HepG2 (cell line): Measurements from ENCODE around the gene ABHD2. TPM values are rescaled to one million over a fixed set of nuclear protein-coding genes. Genes with fewer than 3 reads are reported as not detected.

Experiments
- CHCHD3 ChIP-seq: sonication (generic); formaldehyde crosslinking; IDR thresholded peaks from 2 replicates; pipeline ENCODE4 v1.8.0; 2022; ENCODE audit warnings: mild to moderate bottlenecking, missing genetic modification reagents, moderate library complexity
- FOXO1 ChIP-seq: sonication (generic); formaldehyde crosslinking; IDR thresholded peaks from 2 replicates; pipeline ENCODE4 v1.4.0; 2020; ENCODE audit warnings: missing genetic modification reagents
- GZF1 ChIP-seq: sonication (generic); formaldehyde crosslinking; IDR thresholded peaks from 2 replicates; pipeline ENCODE4 v1.5.1; 2020; ENCODE audit warnings: mild to moderate bottlenecking, missing genetic modification reagents
- HHEX ChIP-seq: IDR thresholded peaks from 2 replicates; pipeline ENCODE4 v1.6.1; 2016; ENCODE audit warnings: control low read depth
- HOXA9 ChIP-seq: sonication (generic); formaldehyde crosslinking; IDR thresholded peaks from 2 replicates; pipeline ENCODE4 v1.8.1; 2022; ENCODE audit warnings: missing genetic modification reagents, mild to moderate bottlenecking, moderate library complexity, borderline replicate concordance
- JUN ChIP-seq: sonication (generic); formaldehyde crosslinking; IDR thresholded peaks from 2 replicates; pipeline ENCODE4 v1.4.0; 2020; ENCODE audit warnings: mild to moderate bottlenecking, missing genetic modification reagents
- KDM2A ChIP-seq: sonication (generic); formaldehyde crosslinking; IDR thresholded peaks from 2 replicates; pipeline ENCODE4 v1.4.0; 2020; ENCODE audit warnings: low read depth, missing genetic modification reagents, borderline replicate concordance
- MAFG ChIP-seq: sonication (generic); formaldehyde crosslinking; IDR thresholded peaks from 2 replicates; pipeline ENCODE4 v1.5.1; 2020; ENCODE audit warnings: mild to moderate bottlenecking, missing genetic modification reagents
- NFATC3 ChIP-seq: sonication (generic); formaldehyde crosslinking; IDR thresholded peaks from 2 replicates; pipeline ENCODE4 v1.5.1; 2020; ENCODE audit warnings: mild to moderate bottlenecking, missing genetic modification reagents
- NFIC ChIP-seq: IDR thresholded peaks from 2 replicates; pipeline ENCODE4 v1.6.1; 2012; ENCODE audit warnings: mild to moderate bottlenecking, low read length, inconsistent platforms
- NR2F6 ChIP-seq, 2 experiments: IDR thresholded peaks; 2 replicates each; pipeline ENCODE4 v1.6.1; 2016; ENCODE audit warnings: antibody characterized with exemption in 1 of 2, mild to moderate bottlenecking in 1 of 2
- POGZ ChIP-seq: sonication (generic); formaldehyde crosslinking; IDR thresholded peaks from 2 replicates; pipeline ENCODE4 v1.4.0; 2020; ENCODE audit warnings: mild to moderate bottlenecking, missing genetic modification reagents
- PRDM15 ChIP-seq: sonication (generic); formaldehyde crosslinking; IDR thresholded peaks from 2 replicates; pipeline ENCODE4 v1.4.0; 2020; ENCODE audit warnings: missing genetic modification reagents
- TCF7 ChIP-seq: sonication (generic); IDR thresholded peaks from 2 replicates; pipeline ENCODE4 v1.6.1; 2016; ENCODE audit warnings: antibody characterized with exemption, low read depth
- ZFP91 ChIP-seq: sonication (generic); formaldehyde crosslinking; IDR thresholded peaks from 2 replicates; pipeline ENCODE4 v1.9.0; 2022; ENCODE audit warnings: missing genetic modification reagents, mild to moderate bottlenecking, borderline replicate concordance
- ZNF143 ChIP-seq: sonication (generic); formaldehyde crosslinking; IDR thresholded peaks from 2 replicates; pipeline ENCODE4 v1.4.0; 2020; ENCODE audit warnings: missing genetic modification reagents
- ZNF432 ChIP-seq: sonication (generic); formaldehyde crosslinking; IDR thresholded peaks from 2 replicates; pipeline ENCODE4 v1.5.0; 2020; ENCODE audit warnings: missing genetic modification reagents, mild to moderate bottlenecking, borderline replicate concordance
- ZNF562 ChIP-seq: sonication (generic); formaldehyde crosslinking; IDR thresholded peaks from 2 replicates; pipeline ENCODE4 v1.8.0; 2022; ENCODE audit warnings: missing genetic modification reagents, borderline replicate concordance
- ZNF609 ChIP-seq: sonication (generic); formaldehyde crosslinking; IDR thresholded peaks from 2 replicates; pipeline ENCODE4 v1.4.0; 2020; ENCODE audit warnings: mild to moderate bottlenecking, missing genetic modification reagents, borderline replicate concordance
- ZNF772 ChIP-seq: sonication (generic); formaldehyde crosslinking; IDR thresholded peaks from 2 replicates; pipeline ENCODE4 v1.5.0; 2020; ENCODE audit warnings: mild to moderate bottlenecking, missing genetic modification reagents
- polyA plus RNA-seq, 8 experiments: library from polyadenylated mRNA; depleted of rRNA in 3 of 8; stranded (reverse) in 7 of 8; unstranded in 1 of 8; fragments of >200 nt; fragmentation: Illumina TruSeq in 4 of 8; extraction: Trizol in 4 of 8; gene quantifications; 2 replicates each; pipeline versions ENCODE4 v1.2.1 to v1.2.3, GENCODE V29; 2011 to 2016; ENCODE audit warnings: low read depth in 4 of 8, missing spikeins in 1 of 8, mixed read lengths in 1 of 8; ENCODE audit not compliant: insufficient read depth in 1 of 8
- total RNA-seq, 5 experiments: library from RNA; depleted of rRNA; stranded (reverse); fragments of >200 nt; fragmentation: Illumina TruSeq; extraction: Trizol; gene quantifications; 2 replicates each; pipeline ENCODE4 v1.2.3, GENCODE V29; 2016; ENCODE audit warnings: low read depth in 1 of 5

Gene ABHD2
- total and polyA plus RNA-seq, 2 of the 13 experiments (the other 11 are each of a cell fraction or from before 2014, with no cell fraction given): 14.8 to 22.4 TPM

- TF ChIP-seq ZNF609 (peak; percentile 64), MAFG (CRISPR knock-in tag) (no peak), ZFP91 (CRISPR knock-in tag) (peak; percentile 15; the same call in 1 of the 2 replicates), HOXA9 (CRISPR knock-in tag) (no peak), ZNF143 (CRISPR knock-in tag) (no peak), POGZ (peak; percentile 82), ZNF772 (CRISPR knock-in tag) (no peak; the same call in 1 of the 2 replicates), ZNF432 (CRISPR knock-in tag) (no peak), NFATC3 (CRISPR knock-in tag) (no peak), JUN (CRISPR knock-in tag) (no peak), PRDM15 (CRISPR knock-in tag) (no peak), GZF1 (CRISPR knock-in tag) (0 out of 2 replicates have a peak, but pooled peaks have one; percentile 58), NFIC (no peak), ZNF562 (CRISPR knock-in tag) (no peak), TCF7 (peak; percentile 76), CHCHD3 (CRISPR knock-in tag) (no peak), NR2F6 (IDR thresholded peaks at IDR 0.05) (peak; percentile 76), NR2F6 (CRISPR knock-in tag; IDR thresholded peaks at IDR 0.05) (peak; percentile 73), HHEX (0 out of 2 replicates have a peak, but pooled peaks have one; percentile 32), FOXO1 (CRISPR knock-in tag) (0 out of 2 replicates have a peak, but pooled peaks have one; percentile 10), KDM2A (CRISPR knock-in tag) (no peak)
Observed at GRCh38 chr15:89087830-89088604, at the start of gene ABHD2 (continued).
